Umbilical cord (tissue), 2 donors: Measurements from ENCODE around the gene ACP5. TPM values are rescaled to one million over a fixed set of nuclear protein-coding genes. Genes with fewer than 3 reads are reported as not detected.
"Not testable (repeated sequence)": the region's sequence is repeated elsewhere in the genome, so short reads cannot be mapped to it uniquely, and the experiment has no call there.

ENCODE experiments used
- DNase-seq: peaks from one replicate; pipeline ENCODE4 v3.0.0-alpha.2; 2015; ENCODE audit warnings: low spot score
- total RNA-seq: library from RNA; depleted of rRNA; stranded (reverse); fragments of >200 nt; gene quantifications from one replicate; pipeline ENCODE4 v1.2.3, GENCODE V29; 2014; ENCODE audit warnings: low replicate concordance; ENCODE audit not compliant: insufficient read depth

The ACP5 gene
- total RNA-seq, 1 donor from 2014 or later: 2.6 TPM

DNA sequence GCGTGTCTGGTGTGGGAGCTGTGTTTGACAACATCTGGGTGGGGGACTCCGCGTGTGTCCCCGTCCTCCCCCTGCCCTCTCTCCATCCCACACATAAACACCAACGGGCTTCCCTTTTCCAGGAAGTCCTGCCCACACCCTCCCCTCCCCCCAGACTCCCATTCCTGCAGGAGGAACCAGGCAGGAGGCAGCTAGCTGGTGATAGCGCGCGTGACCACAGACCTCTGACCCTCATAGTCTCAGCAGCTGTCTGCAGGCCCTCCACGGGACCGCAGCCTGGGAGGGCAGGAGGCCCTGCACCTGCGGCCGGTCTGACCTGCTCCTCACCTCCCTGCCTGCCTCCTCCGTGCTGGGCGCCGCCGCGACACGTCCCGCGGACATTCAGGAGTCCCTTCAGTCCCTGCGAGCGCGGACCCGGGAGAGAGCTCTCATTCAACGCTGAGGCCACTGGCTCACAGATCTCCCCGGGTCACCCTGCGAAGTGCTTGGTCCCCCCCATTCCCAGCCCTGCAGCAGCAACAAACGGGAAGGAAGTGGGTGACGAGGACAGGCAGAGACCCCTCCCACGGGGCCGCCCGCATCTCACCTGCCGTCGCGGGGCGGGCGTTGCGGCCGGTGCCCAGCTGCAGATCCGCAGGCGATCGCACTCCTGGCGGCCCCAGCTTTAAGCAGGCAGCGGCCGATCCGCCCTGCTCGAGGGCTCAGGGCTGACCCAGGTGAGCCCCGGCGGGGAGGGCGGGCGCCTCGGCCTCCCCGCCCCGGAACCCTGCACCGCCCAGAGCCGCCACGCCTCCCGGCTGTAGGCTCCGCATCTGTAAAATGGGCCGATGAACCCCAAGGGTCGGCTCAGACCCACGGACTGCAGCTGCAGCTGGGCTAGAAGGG lies 1.1 kb upstream of the ACP5 start:
- no peak for DNase-seq

GRCh38 chr19:11576227-11576626 lies 1.2 kb downstream of the ACP5 start:
- no peak for DNase-seq

DNA sequence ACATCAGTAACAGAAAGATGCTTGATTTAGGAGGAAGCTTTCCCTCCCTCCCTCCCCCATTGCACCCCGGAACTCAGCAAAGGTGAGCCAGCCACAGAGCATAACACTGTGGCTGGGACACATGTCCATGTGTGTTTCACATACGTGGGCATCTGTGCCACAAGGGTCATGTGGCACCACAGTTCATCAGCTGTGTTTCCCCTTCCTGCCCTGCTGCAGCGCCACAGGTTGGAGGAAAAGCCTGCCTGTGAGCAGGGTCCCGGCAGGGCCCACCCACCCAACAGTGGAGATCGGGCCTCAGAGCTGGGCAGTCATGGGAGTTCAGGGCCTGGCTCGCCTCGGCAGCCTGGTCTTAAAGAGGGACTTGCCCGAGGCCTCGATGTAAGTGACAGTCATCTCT lies 2.8 kb downstream of the ACP5 start:
- DNase-seq: no peak

DNA sequence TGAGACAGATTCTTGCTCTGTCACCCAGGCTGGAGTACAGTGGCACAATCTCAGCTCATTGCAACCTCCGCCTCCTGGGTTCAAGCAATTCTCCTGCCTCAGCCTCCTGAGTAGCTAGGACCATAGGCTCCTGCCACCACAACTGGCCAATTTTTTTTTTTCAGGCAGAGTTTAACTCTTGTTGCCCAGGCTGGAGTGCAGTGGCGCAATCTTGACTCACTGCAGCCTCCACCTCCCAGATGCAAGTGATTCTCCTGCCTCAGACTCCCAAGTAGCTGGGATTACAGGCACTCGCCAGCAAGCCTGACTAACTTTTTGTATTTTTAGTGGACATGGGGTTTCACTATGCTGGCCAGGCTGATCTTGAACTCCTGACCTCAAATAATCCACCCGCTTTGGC lies 3.7 kb downstream of the ACP5 start:
- not testable (repeated sequence) for DNase-seq

DNA sequence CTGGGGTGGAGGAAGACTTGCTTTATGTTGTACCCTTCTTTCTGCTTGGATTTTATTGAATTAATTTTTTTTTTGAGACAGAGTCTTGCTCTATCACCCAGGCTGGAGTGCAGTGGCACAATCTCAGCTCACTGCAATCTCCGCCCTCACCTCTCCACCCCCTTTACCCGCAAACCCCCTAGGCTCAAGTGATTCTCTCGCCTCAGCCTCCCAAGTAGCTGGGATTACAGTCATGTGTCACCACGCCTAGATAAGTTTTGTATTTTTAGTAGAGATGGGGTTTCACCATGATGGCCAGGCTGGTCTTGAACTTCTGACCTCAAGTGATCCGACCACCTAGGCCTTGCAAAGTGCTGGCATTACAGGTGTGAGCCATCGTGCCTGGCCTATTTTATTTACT lies 4.1 kb downstream of the ACP5 start:
- DNase-seq: not testable (repeated sequence)

DNA sequence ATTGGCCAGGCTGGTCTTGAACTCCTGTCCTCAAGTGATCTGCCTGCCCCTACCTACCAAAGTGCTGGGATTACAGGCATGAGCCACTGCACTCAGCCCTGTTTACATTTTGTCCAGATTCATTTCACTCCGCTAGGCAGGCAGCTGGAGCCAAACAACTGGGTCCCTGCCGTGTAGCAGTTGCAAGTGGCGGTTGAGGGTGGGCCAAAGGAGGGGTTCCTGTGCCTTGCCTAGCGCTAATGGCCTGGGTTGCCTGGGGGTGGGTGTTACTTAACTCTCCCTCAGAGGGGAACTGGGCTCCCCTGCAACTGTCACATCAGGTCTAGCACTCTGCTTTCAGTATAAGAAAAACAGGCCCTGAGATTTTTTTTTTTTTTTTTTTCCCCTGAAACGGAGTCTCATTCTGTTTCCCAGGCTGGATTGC lies 7.4 kb downstream of the ACP5 start:
- DNase-seq: no peak

DNA sequence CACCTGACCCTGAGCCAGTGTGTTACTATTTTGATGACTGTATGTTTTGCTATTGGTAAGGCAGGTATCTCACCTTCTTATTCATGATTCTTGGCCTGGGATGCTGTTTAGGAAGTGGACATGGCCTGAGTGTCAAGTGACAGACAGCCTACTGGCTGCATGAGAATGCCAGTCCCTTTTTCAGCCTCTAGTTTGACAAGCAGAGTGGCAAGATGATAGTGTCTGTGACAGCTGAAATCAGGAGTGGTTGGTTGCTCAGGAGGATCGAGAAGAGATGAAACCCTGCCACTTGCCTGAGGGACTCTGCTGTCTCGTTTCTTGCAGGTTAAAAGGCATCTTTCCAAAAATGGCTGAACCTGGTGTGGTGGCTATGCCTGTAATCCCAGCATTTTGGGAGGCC lies 11.3 kb downstream of the ACP5 start:
- DNase-seq: no peak

GRCh38 chr19:11565649-11565980 lies 11.8 kb downstream of the ACP5 start:
- DNase-seq: not testable (repeated sequence)

DNA sequence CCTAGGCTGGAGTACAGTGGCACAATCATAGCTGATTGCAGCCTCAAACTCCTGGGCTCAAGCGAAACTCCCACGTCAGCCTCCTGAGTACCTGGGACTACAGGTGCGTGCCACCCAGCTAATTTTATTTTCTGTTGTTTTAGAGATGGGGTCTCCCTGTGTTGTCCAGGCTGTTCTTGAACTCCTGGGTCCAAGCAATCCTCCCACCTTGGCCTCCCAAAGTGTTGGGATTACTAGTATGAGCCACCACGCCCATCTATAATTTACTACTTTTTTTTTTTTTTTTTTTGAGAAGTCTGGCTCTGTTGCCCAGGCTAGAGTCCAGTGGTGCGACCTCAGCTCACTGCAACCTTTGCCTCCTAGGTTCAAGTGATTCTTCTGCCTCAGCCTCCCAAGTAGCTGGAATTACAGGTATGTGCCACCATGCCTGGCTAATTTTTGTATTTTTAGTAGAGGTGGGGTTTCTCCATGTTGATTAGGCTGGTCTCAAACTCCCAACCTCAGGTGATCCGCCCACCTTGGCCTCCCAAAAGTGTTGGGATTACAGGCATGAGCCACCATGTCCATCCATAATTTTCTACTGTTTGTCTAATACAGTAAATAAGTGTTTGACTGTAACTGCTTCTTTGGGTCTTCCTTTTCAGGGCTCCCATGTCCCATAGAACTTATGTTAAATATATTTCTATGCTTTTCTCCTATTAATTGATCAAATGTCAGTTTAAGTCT lies 13.2 kb downstream of the ACP5 start:
- DNase-seq: not testable (repeated sequence)

GRCh38 chr19:11563532-11563931 lies 13.9 kb downstream of the ACP5 start:
- DNase-seq: no peak

DNA sequence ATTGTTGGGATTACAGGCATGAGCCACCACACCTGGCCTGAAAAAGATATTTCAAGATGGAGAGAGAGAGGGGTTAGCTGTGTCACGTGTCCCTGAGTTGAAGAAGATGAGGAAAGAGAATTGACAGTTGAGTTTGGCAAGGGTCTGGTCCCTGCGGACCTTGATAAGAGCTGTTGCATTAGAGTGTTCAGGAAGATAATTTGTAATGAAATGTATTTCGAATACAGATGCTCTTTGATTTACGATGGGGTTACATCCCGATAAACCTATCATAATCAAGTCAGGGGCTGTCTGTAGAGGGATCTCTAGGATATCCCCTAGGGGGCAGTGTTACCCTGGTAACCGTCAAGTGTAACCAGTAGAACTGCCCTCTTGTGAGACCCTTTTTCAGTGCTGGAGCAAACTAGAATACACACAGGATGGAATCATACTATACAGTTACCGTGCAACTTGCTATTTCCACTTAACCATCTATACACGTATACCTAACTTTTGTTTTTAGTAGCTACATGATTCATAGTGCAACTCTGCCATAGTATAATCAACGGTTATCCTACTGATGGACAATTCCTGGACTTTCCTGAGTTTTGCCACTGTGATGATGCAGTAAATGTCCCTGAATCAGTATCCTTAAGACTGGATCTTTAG lies 16.9 kb downstream of the ACP5 start:
- DNase-seq: peak; percentile 72

- DNase-seq: peak; percentile 99
Measured at GRCh38 chr19:11558881-11559828, 18.3 kb downstream of the ACP5 start, which contains the start of gene ELOF1. TSS of gene ELOF1 (minus strand) at chr19:11559230. CDS start at chr19:11554347, 4,883 bp downstream.

GRCh38 chr19:11556634-11557420 lies 20.6 kb downstream of the ACP5 start:
- DNase-seq: no peak

DNA sequence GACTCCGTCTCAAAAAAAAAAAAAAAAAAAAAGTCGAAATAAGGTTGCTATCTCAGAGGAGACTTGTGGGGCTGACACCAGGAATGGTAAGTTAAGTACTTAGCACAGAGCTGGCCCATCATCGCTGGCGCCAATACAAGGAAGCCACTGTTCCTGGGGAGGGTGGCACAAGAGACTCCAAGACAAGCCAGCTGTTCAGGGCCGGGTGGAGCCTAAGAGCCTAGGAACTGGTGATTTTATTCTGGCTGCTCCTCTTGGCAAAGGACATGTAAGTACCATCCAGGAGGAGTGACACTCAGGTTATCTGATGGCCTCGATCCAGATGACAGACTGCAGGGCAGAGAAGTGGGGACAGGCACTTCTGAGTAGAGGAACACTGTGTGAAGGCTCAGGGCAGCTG lies 22.2 kb downstream of the ACP5 start:
- no peak for DNase-seq

DNA sequence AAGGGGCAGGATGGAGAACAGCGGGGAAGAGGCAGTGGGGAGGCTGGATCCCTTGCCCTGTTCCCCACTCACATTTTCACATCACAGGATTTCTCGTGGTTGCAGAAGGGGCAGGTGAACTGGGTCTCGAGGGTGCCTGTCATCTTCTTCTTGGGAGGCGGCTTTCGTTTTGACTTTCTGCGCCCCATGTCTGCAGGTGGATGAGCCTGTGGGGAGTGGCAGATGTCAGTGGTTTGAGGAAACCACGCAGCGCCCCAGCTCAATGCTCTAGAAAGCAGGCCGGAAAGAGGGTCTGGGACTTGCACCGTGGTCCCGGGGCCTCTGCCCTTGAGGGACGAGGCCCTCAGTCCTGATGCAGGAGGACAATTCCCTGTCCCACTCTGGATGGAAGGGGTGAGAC lies 23.3 kb downstream of the ACP5 start:
- DNase-seq: no peak

GRCh38 chr19:11552666-11553372 lies 24.6 kb downstream of the ACP5 start:
- no peak for DNase-seq

DNA sequence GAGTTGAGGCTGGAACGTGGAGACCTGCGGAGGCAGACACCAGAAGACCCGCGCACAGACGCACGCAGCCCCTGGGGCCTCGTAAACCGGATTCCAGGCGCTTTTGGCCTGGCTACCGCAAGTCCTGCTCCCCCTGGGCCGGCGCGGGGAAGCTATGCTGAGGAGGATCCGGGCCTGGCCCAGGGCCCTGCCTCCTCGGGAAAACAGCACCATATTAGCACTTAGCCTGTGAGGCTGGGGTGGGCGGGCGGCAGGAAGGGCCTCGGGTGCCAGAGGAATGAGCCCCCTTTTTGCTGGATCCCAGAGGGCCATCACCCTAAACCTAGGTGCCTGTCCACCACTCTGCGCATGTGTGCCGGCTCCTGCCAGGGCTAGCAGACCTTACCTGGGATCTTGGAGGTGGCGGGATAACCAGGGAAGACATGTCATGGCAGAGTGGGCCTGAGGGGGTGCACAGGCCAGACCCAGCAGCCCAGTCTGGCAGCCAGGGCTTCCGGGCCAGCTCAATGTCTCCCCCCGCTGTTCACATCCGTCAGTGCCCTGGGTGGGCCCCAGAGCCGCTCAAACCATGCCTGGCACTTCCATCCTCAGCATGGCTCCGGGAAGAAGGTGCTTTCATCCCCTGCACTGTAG lies 25.7 kb downstream of the ACP5 start:
- peak; percentile 54 for DNase-seq

GRCh38 chr19:11550265-11550664 lies 27.2 kb downstream of the ACP5 start:
- DNase-seq: no peak

GRCh38 chr19:11549386-11549953 lies 28.0 kb downstream of the ACP5 start:
- no peak for DNase-seq
